ENCODE measurements around the gene ORM2. TPM values are rescaled to one million over a fixed set of nuclear protein-coding genes. Genes with fewer than 3 reads are reported as not detected.

ORM2 gene
- total RNA-seq, 1 donor from 2014 or later = not detected

- no peak overlapping the region for H3K27ac Mint-ChIP-seq (ENCODE audit: unreplicated experiment)
- no peak for TF ChIP-seq CTCF (conservative IDR thresholded peaks at IDR 0.05)
- H3K27me3 Mint-ChIP-seq (ENCODE audit: low read depth) = no peaks in the 10 kb centered on the region
- no peaks in the 10 kb centered on the region for H3K9me3 Mint-ChIP-seq
- peaks cover 3% of the 10 kb centered on the region for H3K36me3 Mint-ChIP-seq (ENCODE audit: low read depth)
- no peaks in the 10 kb centered on the region for H3K4me1 Mint-ChIP-seq
- no peak overlapping the region for H3K4me3 Mint-ChIP-seq
- DNase-seq (ENCODE audit: low read depth, low spot score) = no peak
Measured at GRCh38 chr9:114355821-114356220, 26.2 kb downstream of the ORM2 start.

GRCh38 chr9:114356792-114357191, 27.1 kb downstream of the ORM2 start:
- Mint-ChIP-seq H3K36me3 (ENCODE audit: low read depth) (peaks cover 8% of the 10 kb centered on the region), H3K27ac (ENCODE audit: unreplicated experiment) (peak overlapping the region; percentile 19), H3K27me3 (ENCODE audit: low read depth) (no peaks in the 10 kb centered on the region), H3K9me3 (no peaks in the 10 kb centered on the region), H3K4me3 (no peak overlapping the region), H3K4me1 (no peaks in the 10 kb centered on the region)
- no peak for DNase-seq (ENCODE audit: low read depth, low spot score)
- no peak for TF ChIP-seq CTCF (conservative IDR thresholded peaks at IDR 0.05)

GRCh38 chr9:114357360-114357759, 27.7 kb downstream of the ORM2 start:
- DNase-seq (ENCODE audit: low read depth, low spot score) = no peak
- Mint-ChIP-seq H3K4me3 (no peak overlapping the region), H3K27ac (ENCODE audit: unreplicated experiment) (no peak overlapping the region), H3K9me3 (no peaks in the 10 kb centered on the region), H3K36me3 (ENCODE audit: low read depth) (peaks cover 8% of the 10 kb centered on the region), H3K4me1 (no peaks in the 10 kb centered on the region), H3K27me3 (ENCODE audit: low read depth) (no peaks in the 10 kb centered on the region)
- TF ChIP-seq CTCF (conservative IDR thresholded peaks at IDR 0.05) = no peak

- Mint-ChIP-seq H3K4me1 (no peaks in the 10 kb centered on the region), H3K27me3 (ENCODE audit: low read depth) (no peaks in the 10 kb centered on the region), H3K4me3 (no peak overlapping the region), H3K36me3 (ENCODE audit: low read depth) (peaks cover 8% of the 10 kb centered on the region), H3K27ac (ENCODE audit: unreplicated experiment) (no peak overlapping the region), H3K9me3 (no peaks in the 10 kb centered on the region)
- no peak for DNase-seq (ENCODE audit: low read depth, low spot score)
- TF ChIP-seq CTCF (conservative IDR thresholded peaks at IDR 0.05) = no peak
Measured at GRCh38 chr9:114357911-114358328, 28.3 kb downstream of the ORM2 start.

GRCh38 chr9:114359801-114360200, 30.1 kb downstream of the ORM2 start:
- H3K4me3 Mint-ChIP-seq = no peak overlapping the region
- H3K4me1 Mint-ChIP-seq = no peaks in the 10 kb centered on the region

More at GRCh38 chr9:114359801-114360200, 30.1 kb downstream of the ORM2 start:
- H3K27me3 Mint-ChIP-seq (ENCODE audit: low read depth) = no peaks in the 10 kb centered on the region
- peaks cover 8% of the 10 kb centered on the region for H3K36me3 Mint-ChIP-seq (ENCODE audit: low read depth)
- no peak for TF ChIP-seq CTCF (conservative IDR thresholded peaks at IDR 0.05)
- H3K27ac Mint-ChIP-seq (ENCODE audit: unreplicated experiment) = no peak overlapping the region
- no peak for DNase-seq (ENCODE audit: low read depth, low spot score)
- H3K9me3 Mint-ChIP-seq = no peaks in the 10 kb centered on the region
